ENCODE measurements around the gene BLOC1S4. TPM values are rescaled to one million over a fixed set of nuclear protein-coding genes. Genes with fewer than 3 reads are reported as not detected.
A peak's percentile ranks its signal among the peaks of the same experiment; 100 is the strongest.

Gene BLOC1S4
- total and polyA plus RNA-seq, 12 donors, result 6.5 to 31.7 (median 17.5) TPM

GRCh38 chr4:6702761-6703160 lies 13.2 kb upstream of the BLOC1S4 start:
- no peak for DNase-seq
- Histone ChIP-seq H3K27me3 (no peaks in the 10 kb centered on the region), H3K27ac (no peak overlapping the region), H3K9me3 (replicated peaks in 1 of 3) (no peaks in the 10 kb centered on the region), H3K4me1 (replicated peaks in 1 of 2) (peaks cover 13 to 34% of the 10 kb centered on the region in 2 donors), H3K4me3 (no peak overlapping the region), H3K36me3 (replicated peaks in 1 of 2) (peaks cover 0 to 8% of the 10 kb centered on the region in 2 donors)
- TF ChIP-seq, protein P1, sequence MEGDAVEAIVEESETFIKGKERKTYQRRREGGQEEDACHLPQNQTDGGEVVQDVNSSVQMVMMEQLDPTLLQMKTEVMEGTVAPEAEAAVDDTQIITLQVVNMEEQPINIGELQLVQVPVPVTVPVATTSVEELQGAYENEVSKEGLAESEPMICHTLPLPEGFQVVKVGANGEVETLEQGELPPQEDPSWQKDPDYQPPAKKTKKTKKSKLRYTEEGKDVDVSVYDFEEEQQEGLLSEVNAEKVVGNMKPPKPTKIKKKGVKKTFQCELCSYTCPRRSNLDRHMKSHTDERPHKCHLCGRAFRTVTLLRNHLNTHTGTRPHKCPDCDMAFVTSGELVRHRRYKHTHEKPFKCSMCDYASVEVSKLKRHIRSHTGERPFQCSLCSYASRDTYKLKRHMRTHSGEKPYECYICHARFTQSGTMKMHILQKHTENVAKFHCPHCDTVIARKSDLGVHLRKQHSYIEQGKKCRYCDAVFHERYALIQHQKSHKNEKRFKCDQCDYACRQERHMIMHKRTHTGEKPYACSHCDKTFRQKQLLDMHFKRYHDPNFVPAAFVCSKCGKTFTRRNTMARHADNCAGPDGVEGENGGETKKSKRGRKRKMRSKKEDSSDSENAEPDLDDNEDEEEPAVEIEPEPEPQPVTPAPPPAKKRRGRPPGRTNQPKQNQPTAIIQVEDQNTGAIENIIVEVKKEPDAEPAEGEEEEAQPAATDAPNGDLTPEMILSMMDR (IDR thresholded peaks at IDR 0.05), result no peak
- TF ChIP-seq POLR2A (IDR thresholded peaks at IDR 0.05), result no peak
- intact Hi-C loops (cut with DNase I), result no loop called here
- WGBS, 4 donors, result 0% methylated on average over 1 of the region's 1 CpG

DNA sequence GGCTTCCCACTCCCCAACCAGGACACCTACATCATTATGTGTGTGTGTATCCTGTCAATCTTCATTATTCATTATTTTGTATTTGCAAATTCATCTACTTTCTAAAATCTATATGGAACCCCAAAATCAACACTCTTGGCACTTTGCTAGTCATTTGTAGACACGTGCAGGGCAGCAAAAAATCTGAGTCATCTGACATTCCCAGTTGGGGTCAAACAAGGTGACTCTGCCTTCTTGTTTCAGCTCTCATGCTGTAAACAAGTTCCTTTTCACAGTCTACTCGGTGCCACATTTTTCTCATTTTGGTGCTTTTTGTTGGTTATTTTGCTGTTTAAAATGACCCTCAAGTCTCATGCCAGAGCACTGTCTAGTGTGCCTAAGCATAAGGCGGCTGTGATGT lies 12.2 kb upstream of the BLOC1S4 start:
- intact Hi-C loops (cut with DNase I), result no loop called here

GRCh38 chr4:6705646-6706045 lies 10.3 kb upstream of the BLOC1S4 start:
- peaks cover 26 to 54% of the 10 kb centered on the region in 2 donors for H3K4me1 ChIP-seq (replicated peaks in 1 of 2)
- no peaks in the 10 kb centered on the region for H3K9me3 ChIP-seq (replicated peaks in 1 of 3)
- WGBS, 4 donors, result 70 to 91% (median 79%) methylated on average over 2 of the region's 2 CpGs
- TF ChIP-seq, protein P1 (IDR thresholded peaks at IDR 0.05), result no peak
- no peak for TF ChIP-seq POLR2A (IDR thresholded peaks at IDR 0.05)
- no peak overlapping the region for H3K27ac ChIP-seq
- intact Hi-C loops (cut with DNase I), result no loop called here
- no peak for DNase-seq
- no peaks in the 10 kb centered on the region for H3K27me3 ChIP-seq
- H3K4me3 ChIP-seq, result no peak overlapping the region
- peaks cover 0 to 2% of the 10 kb centered on the region in 2 donors for H3K36me3 ChIP-seq (replicated peaks in 1 of 2)

More for the DNA sequence above, 12.2 kb upstream of the BLOC1S4 start:
- Histone ChIP-seq H3K4me1 (replicated peaks in 1 of 2) (peaks cover 22 to 45% of the 10 kb centered on the region in 2 donors), H3K27me3 (no peaks in the 10 kb centered on the region), H3K27ac (no peak overlapping the region), H3K36me3 (replicated peaks in 1 of 2) (peaks cover 0 to 8% of the 10 kb centered on the region in 2 donors), H3K9me3 (replicated peaks in 1 of 3) (no peaks in the 10 kb centered on the region), H3K4me3 (no peak overlapping the region)
- 53 to 58% (median 55%) methylated on average over 3 of the region's 3 CpGs for WGBS, 4 donors
- TF ChIP-seq, protein P1 (IDR thresholded peaks at IDR 0.05), result no peak
- no peak for TF ChIP-seq POLR2A (IDR thresholded peaks at IDR 0.05)
- peak in 2 of 7 donors; percentile 35 to 47 for DNase-seq

DNA sequence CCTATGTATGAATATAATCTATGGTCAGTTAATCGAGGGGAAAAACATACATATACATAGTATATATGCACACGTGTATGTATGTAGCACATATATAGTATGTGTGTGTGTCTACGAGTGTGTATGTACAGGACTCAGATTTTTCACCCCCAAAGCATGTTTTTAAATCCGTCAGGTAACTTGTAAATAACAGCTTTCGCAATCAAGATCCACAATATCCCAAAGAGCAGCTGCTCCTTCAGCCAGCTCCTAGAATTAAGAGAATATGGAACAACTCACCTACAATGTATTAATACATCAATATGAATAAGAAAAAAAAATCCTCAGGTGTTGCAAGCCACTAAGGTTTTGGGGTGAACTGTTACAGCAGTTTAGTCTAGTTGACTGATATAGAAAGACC lies 9.8 kb upstream of the BLOC1S4 start:
- WGBS, 4 donors, result 85 to 94% (median 92%) methylated on average over 5 of the region's 5 CpGs
- H3K27ac ChIP-seq, result no peak overlapping the region
- H3K4me1 ChIP-seq (replicated peaks in 1 of 2), result peaks cover 26 to 54% of the 10 kb centered on the region in 2 donors
- intact Hi-C loops (cut with DNase I), result no loop called here
- no peak for DNase-seq
- H3K4me3 ChIP-seq, result no peak overlapping the region
- no peaks in the 10 kb centered on the region for H3K9me3 ChIP-seq (replicated peaks in 1 of 3)
- no peak for TF ChIP-seq POLR2A (IDR thresholded peaks at IDR 0.05)
- TF ChIP-seq, protein P1 (IDR thresholded peaks at IDR 0.05), result no peak
- no peaks in the 10 kb centered on the region for H3K27me3 ChIP-seq
- H3K36me3 ChIP-seq (replicated peaks in 1 of 2), result no peaks in the 10 kb centered on the region
